Activated naive CD8-positive, alpha-beta T cell treated with anti-CD3 and anti-CD28 coated beads, Interleukin-2, amount 50 U/mL, for 24 hours (primary cell): Measurements from ENCODE around the gene SWAP70.

Experiments
- ATAC-seq: fragments of 150-1000 bp; cut with Tn5 transposase; one replicate; pipeline ENCODE4 v1.10.0; 2021
- DNase-seq: peaks from one replicate; pipeline ENCODE4 v3.0.0; 2021
- H3K27ac Mint-ChIP-seq: one replicate; pipeline ENCODE4 v1.8.0; 2021; ENCODE audit warnings: mild to moderate bottlenecking, mixed read lengths
- H3K27me3 Mint-ChIP-seq: one replicate; pipeline ENCODE4 v1.8.0; 2021; ENCODE audit warnings: mixed read lengths
- H3K36me3 Mint-ChIP-seq: one replicate; pipeline ENCODE4 v1.8.0; 2021; ENCODE audit warnings: low read depth, mixed read lengths
- H3K4me1 Mint-ChIP-seq: one replicate; pipeline ENCODE4 v1.8.0; 2021; ENCODE audit warnings: mixed read lengths
- H3K4me3 Mint-ChIP-seq: one replicate; pipeline ENCODE4 v1.8.0; 2021; ENCODE audit warnings: mild to moderate bottlenecking, moderate library complexity, mixed read lengths
- H3K9me3 Mint-ChIP-seq: one replicate; pipeline ENCODE4 v1.8.0; 2021; ENCODE audit warnings: mixed read lengths

Gene SWAP70

DNA sequence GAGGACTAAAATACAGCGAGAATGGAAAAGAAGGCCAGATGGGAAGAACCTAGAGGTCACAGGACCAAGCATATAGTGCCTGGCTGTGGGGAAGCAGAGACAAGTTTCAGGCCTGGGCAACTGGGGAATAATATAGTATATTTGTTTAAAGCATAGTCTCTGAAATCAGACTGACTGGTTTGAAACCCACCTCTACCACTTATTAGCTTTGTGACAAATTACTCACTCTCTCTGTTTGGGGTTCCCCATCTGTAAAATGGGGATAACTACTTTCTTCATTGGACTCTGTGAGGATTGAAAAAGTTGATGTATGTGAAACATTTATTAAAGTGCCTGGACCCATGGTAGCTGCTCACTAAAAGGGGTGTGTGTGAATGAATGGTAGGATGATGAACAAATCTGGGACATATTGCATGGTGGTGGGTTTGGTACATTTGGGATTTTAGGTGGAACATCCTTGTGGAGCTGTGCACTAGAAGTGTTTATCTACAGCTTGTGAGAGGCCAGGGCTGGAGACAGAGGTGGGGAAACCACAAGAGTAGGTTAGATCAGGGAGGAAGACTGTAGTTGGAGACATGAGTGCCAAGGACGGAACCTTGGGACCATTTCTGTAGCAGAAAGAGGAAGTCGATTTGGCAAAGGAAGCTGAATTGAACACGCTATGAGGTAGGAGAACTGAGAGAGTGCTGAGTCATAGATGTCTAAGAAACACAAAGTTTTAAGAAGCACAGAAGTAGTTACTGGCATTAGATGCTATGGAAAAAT lies 52.6 kb downstream of the SWAP70 start:
- Mint-ChIP-seq H3K9me3 (no peaks in the 10 kb centered on the region), H3K27me3 (no peaks in the 10 kb centered on the region), H3K4me1 (peaks cover 29% of the 10 kb centered on the region), H3K36me3 (peaks cover 12% of the 10 kb centered on the region), H3K4me3 (no peak overlapping the region), H3K27ac (peak overlapping the region; percentile 21)
- DNase-seq, result no peak
- ATAC-seq, result peak; percentile 52

- no peaks in the 10 kb centered on the region for H3K9me3 Mint-ChIP-seq
These were observed 53.1 kb downstream of the SWAP70 start for GRCh38 chr11:9717040-9717357.

GRCh38 chr11:9717719-9718118 lies 53.8 kb downstream of the SWAP70 start:
- ATAC-seq, result no peak
- DNase-seq, result no peak
- Mint-ChIP-seq H3K4me3 (no peak overlapping the region), H3K9me3 (no peaks in the 10 kb centered on the region), H3K4me1 (peaks cover 29% of the 10 kb centered on the region), H3K27ac (no peak overlapping the region), H3K36me3 (peaks cover 12% of the 10 kb centered on the region), H3K27me3 (no peaks in the 10 kb centered on the region)

More at GRCh38 chr11:9717040-9717357, 53.1 kb downstream of the SWAP70 start:
- Mint-ChIP-seq H3K4me3 (no peak overlapping the region), H3K27ac (peak overlapping the region; percentile 21), H3K36me3 (peaks cover 12% of the 10 kb centered on the region), H3K27me3 (no peaks in the 10 kb centered on the region), H3K4me1 (peaks cover 29% of the 10 kb centered on the region)
- ATAC-seq, result no peak
- DNase-seq, result no peak

GRCh38 chr11:9718147-9718546 lies 54.3 kb downstream of the SWAP70 start:
- DNase-seq (no peak), ATAC-seq (no peak)
- peaks cover 12% of the 10 kb centered on the region for H3K36me3 Mint-ChIP-seq
- no peak overlapping the region for H3K27ac Mint-ChIP-seq
- no peaks in the 10 kb centered on the region for H3K9me3 Mint-ChIP-seq
- no peak overlapping the region for H3K4me3 Mint-ChIP-seq
- peaks cover 29% of the 10 kb centered on the region for H3K4me1 Mint-ChIP-seq
- H3K27me3 Mint-ChIP-seq, result no peaks in the 10 kb centered on the region

- DNase-seq, result no peak
- peak overlapping the region; percentile 19 for H3K27ac Mint-ChIP-seq
- no peak for ATAC-seq
These were observed 55.9 kb downstream of the SWAP70 start for GRCh38 chr11:9719566-9720289.

DNA sequence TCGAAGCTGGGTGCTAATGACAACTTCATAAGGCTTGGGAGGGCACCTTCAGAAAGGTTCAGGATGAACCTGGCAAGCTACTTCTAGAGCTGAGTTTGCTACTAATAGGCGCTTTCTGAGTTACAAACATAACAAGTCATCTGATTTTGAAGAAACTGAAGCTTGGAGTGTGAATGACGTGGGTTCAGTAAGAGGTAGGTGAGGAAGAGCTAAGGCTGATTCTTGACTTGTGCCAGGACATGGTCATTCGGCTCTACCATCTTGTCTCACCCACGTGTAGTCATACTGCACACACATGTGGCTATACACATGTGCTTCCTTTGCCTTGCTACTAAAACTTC lies 56.4 kb downstream of the SWAP70 start:
- Mint-ChIP-seq H3K4me3 (no peak overlapping the region), H3K27ac (peak overlapping the region; percentile 19), H3K27me3 (no peaks in the 10 kb centered on the region), H3K36me3 (peaks cover 8% of the 10 kb centered on the region), H3K4me1 (peaks cover 27% of the 10 kb centered on the region), H3K9me3 (no peaks in the 10 kb centered on the region)
- ATAC-seq, result no peak
- no peak for DNase-seq

More at GRCh38 chr11:9719566-9720289, 55.9 kb downstream of the SWAP70 start:
- Mint-ChIP-seq H3K4me3 (no peak overlapping the region), H3K36me3 (peaks cover 8% of the 10 kb centered on the region), H3K9me3 (no peaks in the 10 kb centered on the region), H3K27me3 (no peaks in the 10 kb centered on the region), H3K4me1 (peaks cover 27% of the 10 kb centered on the region)

- ATAC-seq, result no peak
- Mint-ChIP-seq H3K4me3 (no peak overlapping the region), H3K36me3 (peaks cover under 1% of the 10 kb centered on the region), H3K27me3 (no peaks in the 10 kb centered on the region), H3K4me1 (peaks cover 17% of the 10 kb centered on the region), H3K9me3 (no peaks in the 10 kb centered on the region), H3K27ac (no peak overlapping the region)
- DNase-seq, result no peak
These were observed 58.1 kb downstream of the SWAP70 start for GRCh38 chr11:9722023-9722422.

GRCh38 chr11:9722893-9723292 lies 59.0 kb downstream of the SWAP70 start:
- no peak for ATAC-seq
- no peak overlapping the region for H3K4me3 Mint-ChIP-seq
- H3K36me3 Mint-ChIP-seq, result peaks cover 2% of the 10 kb centered on the region
- DNase-seq, result no peak
- H3K27ac Mint-ChIP-seq, result no peak overlapping the region
- H3K4me1 Mint-ChIP-seq, result peaks cover 13% of the 10 kb centered on the region
- H3K9me3 Mint-ChIP-seq, result no peaks in the 10 kb centered on the region
- H3K27me3 Mint-ChIP-seq, result no peaks in the 10 kb centered on the region

GRCh38 chr11:9726321-9727022 lies 62.6 kb downstream of the SWAP70 start:
- H3K27me3 Mint-ChIP-seq, result no peaks in the 10 kb centered on the region
- peaks cover 5% of the 10 kb centered on the region for H3K36me3 Mint-ChIP-seq
- DNase-seq (no peak), ATAC-seq (no peak)
- H3K27ac Mint-ChIP-seq, result no peak overlapping the region
- H3K4me1 Mint-ChIP-seq, result peaks cover 5% of the 10 kb centered on the region
- H3K4me3 Mint-ChIP-seq, result no peak overlapping the region
- no peaks in the 10 kb centered on the region for H3K9me3 Mint-ChIP-seq

GRCh38 chr11:9728058-9728457 lies 64.2 kb downstream of the SWAP70 start:
- H3K4me3 Mint-ChIP-seq, result no peak overlapping the region
- H3K9me3 Mint-ChIP-seq, result no peaks in the 10 kb centered on the region
- H3K4me1 Mint-ChIP-seq, result peaks cover 5% of the 10 kb centered on the region

GRCh38 chr11:9731256-9731655 lies 67.4 kb downstream of the SWAP70 start:
- H3K27ac Mint-ChIP-seq, result no peak overlapping the region
- H3K4me3 Mint-ChIP-seq, result no peak overlapping the region
- H3K4me1 Mint-ChIP-seq, result peaks cover 12% of the 10 kb centered on the region
- no peaks in the 10 kb centered on the region for H3K27me3 Mint-ChIP-seq
- H3K36me3 Mint-ChIP-seq, result peaks cover 21% of the 10 kb centered on the region
- DNase-seq (no peak), ATAC-seq (no peak)
- H3K9me3 Mint-ChIP-seq, result peaks cover 9% of the 10 kb centered on the region

More at GRCh38 chr11:9728058-9728457, 64.2 kb downstream of the SWAP70 start:
- Mint-ChIP-seq H3K36me3 (peaks cover 6% of the 10 kb centered on the region), H3K27me3 (no peaks in the 10 kb centered on the region), H3K27ac (no peak overlapping the region)
- no peak for ATAC-seq
- no peak for DNase-seq

GRCh38 chr11:9732453-9732852 lies 68.6 kb downstream of the SWAP70 start:
- H3K36me3 Mint-ChIP-seq, result peaks cover 27% of the 10 kb centered on the region
- H3K4me1 Mint-ChIP-seq, result peaks cover 15% of the 10 kb centered on the region
- peaks cover 15% of the 10 kb centered on the region for H3K9me3 Mint-ChIP-seq
- no peak overlapping the region for H3K4me3 Mint-ChIP-seq
- no peak for DNase-seq
- H3K27ac Mint-ChIP-seq, result no peak overlapping the region
- H3K27me3 Mint-ChIP-seq, result no peaks in the 10 kb centered on the region
- no peak for ATAC-seq

GRCh38 chr11:9733212-9733611 lies 69.3 kb downstream of the SWAP70 start:
- ATAC-seq, result no peak
- peaks cover 15% of the 10 kb centered on the region for H3K4me1 Mint-ChIP-seq

DNA sequence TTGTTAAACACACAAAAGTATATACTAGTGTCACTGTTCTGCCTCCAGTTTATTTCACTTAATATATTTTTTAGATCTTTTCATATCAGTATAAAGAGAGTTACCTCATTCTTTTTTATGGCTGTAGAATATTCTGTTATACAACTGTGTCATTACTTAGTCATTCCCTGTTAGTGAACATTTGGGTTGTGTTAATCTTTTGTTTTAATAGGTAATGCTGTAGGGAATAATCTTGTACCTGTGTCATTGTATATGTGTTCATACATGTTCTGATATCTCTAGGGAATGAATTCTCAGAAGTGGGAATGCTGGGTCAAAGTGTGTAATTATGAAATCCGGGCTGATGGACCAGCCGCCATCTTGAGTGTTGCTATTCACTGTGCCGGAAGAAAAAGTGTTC lies 71.4 kb downstream of the SWAP70 start:
- H3K4me1 Mint-ChIP-seq, result peaks cover 22% of the 10 kb centered on the region
- H3K9me3 Mint-ChIP-seq, result peaks cover 15% of the 10 kb centered on the region
- ATAC-seq (no peak), DNase-seq (no peak)
- H3K27ac Mint-ChIP-seq, result no peak overlapping the region
- H3K36me3 Mint-ChIP-seq, result peaks cover 24% of the 10 kb centered on the region
- no peak overlapping the region for H3K4me3 Mint-ChIP-seq
- H3K27me3 Mint-ChIP-seq, result no peaks in the 10 kb centered on the region

More at GRCh38 chr11:9733212-9733611, 69.3 kb downstream of the SWAP70 start:
- no peak for DNase-seq
- Mint-ChIP-seq H3K36me3 (peaks cover 24% of the 10 kb centered on the region), H3K27ac (no peak overlapping the region), H3K27me3 (no peaks in the 10 kb centered on the region), H3K4me3 (no peak overlapping the region), H3K9me3 (peaks cover 15% of the 10 kb centered on the region)

GRCh38 chr11:9735919-9736318 lies 72.0 kb downstream of the SWAP70 start:
- Mint-ChIP-seq H3K4me3 (no peak overlapping the region), H3K9me3 (peaks cover 15% of the 10 kb centered on the region), H3K27me3 (no peaks in the 10 kb centered on the region), H3K27ac (no peak overlapping the region), H3K36me3 (peaks cover 24% of the 10 kb centered on the region), H3K4me1 (peaks cover 20% of the 10 kb centered on the region)
- ATAC-seq (no peak), DNase-seq (no peak)
